ENCODE results near the gene PTPRD.
"Not testable (repeated sequence)": the region's sequence is repeated elsewhere in the genome, so short reads cannot be mapped to it uniquely, and the experiment has no call there.

Gene PTPRD

DNA sequence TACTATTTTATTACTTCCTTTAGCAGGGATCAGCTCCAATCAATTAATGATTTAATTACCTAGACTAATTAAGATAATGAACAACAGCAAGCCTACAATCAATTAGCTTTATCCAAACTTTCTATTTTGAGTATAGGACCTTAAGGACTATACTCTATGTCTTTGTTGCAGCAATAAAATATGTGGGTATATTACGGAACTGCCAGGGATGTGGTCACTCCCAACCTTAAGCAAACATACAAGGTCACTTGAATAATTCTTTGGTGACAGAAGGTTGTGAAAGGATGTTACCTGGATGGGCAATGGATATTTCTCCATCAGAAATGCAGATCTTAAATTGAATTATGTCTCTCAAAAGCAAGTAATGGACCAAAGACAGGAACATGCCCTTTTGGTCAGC, 1905.8 kb downstream of the PTPRD start:
- H3K4me3 ChIP-seq (ENCODE audit: low read depth, low read length), result no peak overlapping the region
- ChIA-PET CTCF (no interaction called here), POLR2A (no interaction called here)
- DNase-seq (ENCODE audit: low read depth, low spot score), result no peak
- no peak for TF ChIP-seq CTCF (IDR thresholded peaks at IDR 0.05; ENCODE audit: insufficient read depth, low read length, missing control alignments)

DNA sequence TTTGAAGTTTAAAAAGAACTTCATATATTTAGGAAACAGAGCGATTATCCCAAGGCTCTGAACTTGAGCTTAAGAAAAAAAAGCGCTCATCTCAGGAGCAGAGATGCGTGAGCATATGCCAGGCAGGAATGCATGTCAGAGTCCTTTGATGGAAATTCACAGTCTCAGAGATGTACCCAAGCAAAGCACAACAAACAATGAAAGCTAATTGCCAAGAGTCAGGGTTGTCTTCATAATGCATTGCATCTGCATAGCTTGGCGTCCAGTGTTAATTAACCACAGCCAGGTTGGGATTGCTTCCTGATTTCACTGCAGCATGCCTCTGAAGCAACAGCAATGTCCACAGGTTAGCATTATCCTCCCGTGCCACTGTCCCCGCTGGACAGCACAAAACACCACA, 1906.3 kb downstream of the PTPRD start:
- TF ChIP-seq CTCF (IDR thresholded peaks at IDR 0.05; ENCODE audit: insufficient read depth, low read length, missing control alignments), result no peak
- POLR2A ChIA-PET, result no interaction called here
- DNase-seq (ENCODE audit: low read depth, low spot score), result no peak
- no peak overlapping the region for H3K4me3 ChIP-seq (ENCODE audit: low read depth, low read length)
- CTCF ChIA-PET, result no interaction called here

- CTCF ChIA-PET, result no interaction called here
- POLR2A ChIA-PET, result no interaction called here
- no peak overlapping the region for H3K4me3 ChIP-seq (ENCODE audit: low read depth, low read length)
- no peak for TF ChIP-seq CTCF (IDR thresholded peaks at IDR 0.05; ENCODE audit: insufficient read depth, low read length, missing control alignments)
- DNase-seq (ENCODE audit: low read depth, low spot score), result no peak
Observed at GRCh38 chr9:8705861-8706260, 1906.9 kb downstream of the PTPRD start.

DNA sequence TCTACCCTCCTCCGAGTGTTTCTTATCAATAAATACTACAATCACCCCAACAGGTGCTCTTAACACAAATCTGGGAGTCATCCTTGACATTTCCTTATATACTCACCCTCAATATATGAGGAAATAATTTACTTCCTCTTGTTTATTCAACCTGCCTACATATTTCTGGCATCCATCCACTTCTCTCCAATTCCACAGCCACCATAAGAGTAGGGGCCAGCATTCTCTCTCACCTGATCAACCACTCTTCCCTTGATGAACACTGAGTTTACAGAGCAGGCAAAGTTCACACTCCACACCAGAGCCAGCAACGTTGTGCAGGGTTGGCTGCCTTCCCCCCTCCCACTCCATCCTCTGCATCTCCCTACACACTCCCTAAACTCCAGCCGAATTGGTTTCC, 1908.9 kb downstream of the PTPRD start:
- POLR2A ChIA-PET, result no interaction called here

GRCh38 chr9:8701904-8702303, 1910.9 kb downstream of the PTPRD start:
- H3K4me3 ChIP-seq (ENCODE audit: low read depth, low read length), result no peak overlapping the region
- ChIA-PET CTCF (no interaction called here), POLR2A (no interaction called here)
- no peak for TF ChIP-seq CTCF (IDR thresholded peaks at IDR 0.05; ENCODE audit: insufficient read depth, low read length, missing control alignments)
- no peak for DNase-seq (ENCODE audit: low read depth, low spot score)

More for the DNA sequence above, 1908.9 kb downstream of the PTPRD start:
- CTCF ChIA-PET, result no interaction called here
- no peak for TF ChIP-seq CTCF (IDR thresholded peaks at IDR 0.05; ENCODE audit: insufficient read depth, low read length, missing control alignments)
- DNase-seq (ENCODE audit: low read depth, low spot score), result no peak
- H3K4me3 ChIP-seq (ENCODE audit: low read depth, low read length), result no peak overlapping the region

GRCh38 chr9:8697565-8697964, 1915.2 kb downstream of the PTPRD start:
- DNase-seq (ENCODE audit: low read depth, low spot score); POLR2A ChIA-PET; H3K4me3 ChIP-seq (ENCODE audit: low read depth, low read length); CTCF ChIA-PET: not testable (repeated sequence)

- ChIA-PET POLR2A (no interaction called here), CTCF (no interaction called here)
- TF ChIP-seq CTCF (IDR thresholded peaks at IDR 0.05; ENCODE audit: insufficient read depth, low read length, missing control alignments), result no peak
- DNase-seq (ENCODE audit: low read depth, low spot score), result no peak
- H3K4me3 ChIP-seq (ENCODE audit: low read depth, low read length), result no peak overlapping the region
Observed at GRCh38 chr9:8696516-8696915, 1916.3 kb downstream of the PTPRD start.

All from AG04449 (cell line).